NCI-H524 treated with DMSO at 0.1 percent for 48 hours (cell line): Measurements from ENCODE around the gene ZNF438.
"Not testable (repeated sequence)": the region's sequence is repeated elsewhere in the genome, so short reads cannot be mapped to it uniquely, and the experiment has no call there.

ENCODE experiments used
- DNase-seq: peaks from one replicate; lab custom pipeline; 2025; lab: John Stamatoyannopoulos, UW

The ZNF438 gene

GRCh38 chr10:30935078-30935477 lies 96.6 kb downstream of the ZNF438 start:
- DNase-seq, result no peak

DNA sequence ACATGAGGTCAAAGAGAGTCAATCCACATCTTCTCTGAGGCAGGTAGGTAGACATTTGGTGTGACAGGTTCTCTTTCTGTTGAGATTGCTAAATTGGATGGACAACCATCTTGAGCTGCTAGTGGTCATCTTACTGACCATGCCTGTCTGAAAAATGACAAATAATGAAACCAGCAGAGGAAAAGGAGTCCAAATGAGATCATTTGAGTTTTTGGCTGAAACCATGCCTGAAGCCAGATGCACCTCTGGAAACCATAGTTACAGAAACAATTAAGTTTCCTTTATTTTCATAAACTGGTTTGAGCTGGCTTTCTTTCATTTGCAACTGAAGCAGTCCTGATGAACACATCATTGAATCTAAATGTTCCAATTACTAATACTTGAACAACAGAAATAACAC lies 100.6 kb downstream of the ZNF438 start:
- no peak for DNase-seq

GRCh38 chr10:30929901-30930520 lies 101.7 kb downstream of the ZNF438 start:
- DNase-seq, result no peak

- not testable (repeated sequence) for DNase-seq
Measured at GRCh38 chr10:30929311-30929729, 102.3 kb downstream of the ZNF438 start.

DNA sequence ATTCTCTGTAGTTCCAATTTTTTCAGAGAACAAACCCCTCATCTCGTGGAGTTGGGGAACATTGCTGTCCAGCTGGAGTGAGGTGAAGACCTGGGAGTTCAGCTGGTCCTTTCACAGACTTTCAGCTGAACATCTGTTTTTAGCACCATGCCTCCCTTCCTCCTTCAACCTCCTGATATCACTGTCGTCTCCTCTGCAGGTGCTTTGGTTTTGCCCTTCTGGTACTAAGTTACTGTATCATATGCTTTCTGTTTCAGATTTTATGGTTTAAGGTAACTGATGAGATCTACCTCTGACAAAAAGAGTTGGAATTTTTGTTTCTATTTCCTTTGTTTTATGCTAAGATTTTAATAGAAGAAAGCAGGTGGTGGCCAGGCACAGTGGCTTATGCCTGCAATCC lies 102.9 kb downstream of the ZNF438 start:
- no peak for DNase-seq

DNA sequence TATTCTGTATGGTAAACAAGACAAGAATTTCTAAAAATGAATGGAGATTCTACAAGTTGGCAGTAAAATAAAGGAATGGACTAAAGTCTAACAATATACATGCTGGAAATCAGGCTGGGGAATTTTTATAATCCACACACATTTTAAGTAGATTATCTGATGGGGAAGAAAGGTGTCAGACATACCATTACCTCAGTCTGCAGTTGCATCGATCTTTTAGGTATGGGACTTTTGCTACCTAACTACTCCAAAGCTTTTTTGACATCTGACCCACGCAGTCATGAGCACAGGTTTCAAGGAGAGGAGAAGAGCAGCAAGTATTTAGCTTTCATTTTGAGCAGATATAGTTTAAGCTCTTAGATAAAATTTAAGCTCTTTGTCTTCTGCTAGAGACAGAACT lies 113.0 kb downstream of the ZNF438 start:
- no peak for DNase-seq

GRCh38 chr10:30917789-30918188 lies 113.9 kb downstream of the ZNF438 start:
- no peak for DNase-seq

GRCh38 chr10:30917067-30917466 lies 114.6 kb downstream of the ZNF438 start:
- DNase-seq, result no peak

DNA sequence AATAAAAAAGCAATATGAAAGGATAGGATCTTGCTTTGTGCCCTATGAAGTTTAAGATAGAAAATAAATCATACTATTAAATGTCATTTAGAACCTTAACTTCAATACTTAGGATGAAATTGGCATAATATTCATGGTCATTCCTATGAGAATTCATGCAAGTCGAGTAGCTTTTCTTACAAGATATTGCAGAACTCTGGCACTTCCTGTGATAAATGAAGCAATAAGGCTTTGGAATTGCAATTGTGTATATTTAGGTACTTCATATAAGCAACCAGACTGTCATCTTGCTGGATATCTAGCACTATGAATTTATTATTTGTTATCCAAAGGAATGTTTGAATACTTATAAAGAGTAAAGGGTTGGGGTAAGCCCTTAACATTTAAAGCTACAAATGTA lies 116.5 kb downstream of the ZNF438 start:
- DNase-seq, result no peak

DNA sequence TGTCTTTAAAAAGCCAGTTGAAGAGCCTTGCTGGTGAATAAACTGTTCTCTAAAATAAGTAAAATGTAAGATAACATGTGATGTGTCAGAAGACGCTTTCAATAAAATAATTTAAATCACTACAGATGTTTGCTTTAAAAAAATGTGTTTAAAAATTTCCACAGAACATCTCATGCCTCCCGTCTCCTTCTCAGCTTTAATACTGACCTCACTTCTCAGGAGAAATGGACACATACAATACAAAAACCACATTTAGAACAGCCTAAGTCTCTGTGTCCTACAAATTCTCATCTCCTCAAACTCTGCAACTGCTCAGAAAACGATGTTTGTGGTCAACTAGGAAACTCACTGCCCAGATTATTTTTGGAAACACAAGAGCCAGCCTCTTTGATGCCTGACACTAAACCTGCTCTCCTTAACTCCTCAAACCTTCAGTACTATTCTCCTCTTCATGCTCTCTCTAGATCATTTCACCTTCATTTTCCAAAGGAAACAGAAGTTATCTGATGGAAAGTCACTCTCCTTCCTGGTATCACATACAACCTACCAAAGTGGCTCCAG lies 120.3 kb downstream of the ZNF438 start:
- DNase-seq, result no peak

DNA sequence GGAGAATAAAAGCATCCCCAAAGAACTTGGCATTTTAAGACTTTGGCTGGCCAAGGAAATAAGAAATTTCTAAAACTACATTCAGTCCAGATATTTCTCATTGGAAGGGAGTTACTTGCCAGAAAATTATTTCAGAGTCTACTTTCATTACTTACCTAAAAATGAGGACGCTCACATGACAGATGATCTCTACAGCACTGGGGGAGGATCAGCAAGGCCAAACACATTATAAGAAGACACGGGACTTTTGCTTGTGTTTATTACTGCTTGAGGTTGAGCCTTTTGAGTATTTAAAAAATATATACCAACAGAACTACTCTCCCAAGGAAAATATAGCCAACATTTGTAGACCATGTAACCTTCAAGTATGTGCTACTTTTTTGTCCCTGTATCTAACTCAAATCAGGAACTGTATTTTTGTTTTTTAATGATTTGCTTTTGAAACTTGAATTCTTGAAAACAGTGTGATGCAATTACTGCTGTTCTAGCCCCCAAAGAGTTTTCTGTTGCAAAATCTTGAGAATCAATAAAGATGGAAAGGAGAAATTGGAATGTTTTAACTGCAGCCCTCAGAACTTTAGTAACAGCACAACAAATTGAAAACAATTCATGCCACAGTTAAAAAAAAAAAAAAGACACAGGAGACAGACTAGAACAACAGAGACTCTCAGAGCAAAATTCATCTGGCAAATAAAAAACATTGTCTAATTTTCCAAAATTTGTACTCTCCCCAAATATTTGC lies 128.1 kb downstream of the ZNF438 start:
- DNase-seq, result no peak

- no peak for DNase-seq
Measured at GRCh38 chr10:30902621-30903396, 128.9 kb downstream of the ZNF438 start.

GRCh38 chr10:30901487-30901886 lies 130.2 kb downstream of the ZNF438 start:
- not testable (repeated sequence) for DNase-seq

- DNase-seq, result no peak
Measured at GRCh38 chr10:30898964-30899363, 132.7 kb downstream of the ZNF438 start.

DNA sequence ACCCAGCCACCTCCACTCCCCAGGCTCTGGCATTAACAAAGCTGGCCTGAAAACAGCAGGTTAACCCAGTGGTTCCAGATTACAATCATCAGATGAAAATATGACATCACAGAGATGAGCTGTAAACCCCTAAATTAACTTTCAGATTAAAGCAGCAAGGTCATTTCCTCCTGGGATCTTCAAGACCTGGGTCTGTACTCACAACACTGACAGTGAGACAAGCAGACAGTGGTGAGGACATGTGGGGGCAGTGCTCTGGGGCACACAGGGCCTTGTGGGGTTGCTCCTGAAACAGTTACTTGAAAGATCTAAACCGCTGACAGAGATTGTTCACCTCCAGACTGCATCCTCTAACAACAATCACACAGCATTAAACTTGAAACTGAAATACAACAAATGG lies 134.1 kb downstream of the ZNF438 start:
- DNase-seq, result no peak

GRCh38 chr10:30897048-30897447 lies 134.6 kb downstream of the ZNF438 start:
- no peak for DNase-seq

DNA sequence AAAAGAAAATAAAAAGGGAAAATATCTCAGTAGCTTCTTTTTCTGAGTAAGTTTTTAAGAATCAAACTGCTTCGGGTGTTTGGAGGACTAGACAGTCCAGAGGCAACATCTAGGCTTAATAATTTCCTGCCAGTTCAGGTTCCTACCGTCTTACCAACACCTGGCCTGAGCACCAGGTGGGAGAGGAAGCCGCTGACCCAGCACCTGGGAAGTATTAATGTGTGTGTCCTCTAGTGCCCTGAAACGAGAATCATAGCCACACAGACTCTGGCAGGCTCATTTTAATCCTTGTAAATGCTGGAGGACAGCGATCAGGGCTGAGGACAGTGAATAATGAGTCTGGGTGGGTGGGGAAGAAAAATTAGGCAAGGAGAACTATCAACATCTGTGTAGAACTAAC lies 137.4 kb downstream of the ZNF438 start:
- DNase-seq, result no peak

GRCh38 chr10:30893208-30893607 lies 138.5 kb downstream of the ZNF438 start:
- no peak for DNase-seq

DNA sequence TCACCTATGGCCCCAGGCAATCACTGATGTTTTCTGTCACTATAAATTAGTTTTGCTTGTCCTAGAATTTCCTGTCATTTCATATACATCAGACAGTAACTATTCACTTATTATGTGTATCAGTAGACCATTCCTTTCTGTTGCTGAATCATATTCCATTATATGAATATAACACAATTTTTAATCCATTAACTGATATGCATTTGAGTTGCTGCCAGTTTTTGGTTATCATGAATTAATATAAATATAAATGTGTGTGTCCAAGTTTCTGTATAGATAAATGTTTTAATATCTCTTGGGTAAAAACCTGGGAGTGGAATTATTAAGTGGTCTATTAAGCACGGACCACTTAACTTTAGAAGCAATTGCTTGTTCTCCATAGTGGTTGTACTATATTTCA lies 143.8 kb downstream of the ZNF438 start:
- no peak for DNase-seq

- no peak for DNase-seq
Measured at GRCh38 chr10:30885423-30885822, 146.2 kb downstream of the ZNF438 start.

DNA sequence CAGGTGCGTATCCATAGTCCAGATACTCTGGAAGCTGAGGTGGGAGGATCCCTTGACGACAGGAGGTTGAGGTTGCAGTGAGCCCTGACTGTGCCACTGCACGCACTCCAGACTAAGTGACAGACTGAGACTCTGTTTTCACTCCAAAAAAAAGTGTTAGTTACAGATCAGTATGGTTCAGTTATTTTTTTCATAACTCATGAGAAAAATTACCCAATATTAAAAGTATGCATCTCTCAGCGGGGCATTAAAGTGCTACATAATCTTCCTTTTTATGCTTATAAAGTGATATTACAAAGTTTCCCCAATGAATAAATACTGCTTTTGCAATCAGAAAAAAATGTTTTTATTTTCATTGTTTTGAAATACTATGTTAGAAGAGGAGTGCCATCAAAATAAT lies 147.9 kb downstream of the ZNF438 start:
- no peak for DNase-seq

- DNase-seq, result no peak
Measured at GRCh38 chr10:30883116-30883515, 148.5 kb downstream of the ZNF438 start.

GRCh38 chr10:30882281-30882680 lies 149.4 kb downstream of the ZNF438 start:
- DNase-seq, result no peak
